Astrocyte (in vitro differentiated cells and primary cell): ENCODE measurements around the gene ITPR2.

Experiments used
- CTCF ChIP-seq: IDR thresholded peaks from 2 replicates; pipeline ENCODE4 v1.5.1; 2011; ENCODE audit warnings: low read depth, mild to moderate bottlenecking, inconsistent platforms, low read length, moderate library complexity; ENCODE audit not compliant: insufficient read depth
- EZH2 ChIP-seq: IDR thresholded peaks from 2 replicates; pipeline ENCODE4 v1.6.1; 2012; ENCODE audit warnings: mild to moderate bottlenecking, low read length, inconsistent platforms; ENCODE audit not compliant: insufficient read depth

GRCh38 chr12:26870491-26871419 lies 37.8 kb upstream of the ITPR2 start:
- TF ChIP-seq CTCF (no peak), EZH2 (no peak)
